ENCODE measurements around the gene SDCBP2. TPM values are rescaled to one million over a fixed set of nuclear protein-coding genes. Genes with fewer than 3 reads are reported as not detected.

The SDCBP2 gene
- total RNA-seq, 4 donors from 2014 or later = 18.0 to 37.6 (median 34.7) TPM

GRCh38 chr20:1287787-1288569, 41.0 kb downstream of the SDCBP2 start:
- 89 to 94% methylated on average over 9 to 11 of the region's 11 CpGs for WGBS, 2 donors
- no peaks in the 10 kb centered on the region for H3K4me1 ChIP-seq

GRCh38 chr20:1287306-1287705, 41.6 kb downstream of the SDCBP2 start:
- no peak overlapping the region for H3K4me3 ChIP-seq (replicated peaks in 1 of 3)
- WGBS, 2 donors = 94 to 95% methylated on average over 1 of the region's 1 CpG
- H3K4me1 ChIP-seq = no peaks in the 10 kb centered on the region
- DNase-seq = no peak
- intact Hi-C loops (cut with DNase I) = no loop called here
- no peak for TF ChIP-seq POLR2A (IDR thresholded peaks at IDR 0.05)
- no peak for TF ChIP-seq CTCF (IDR thresholded peaks at IDR 0.05)
- H3K9me3 ChIP-seq = no peaks in the 10 kb centered on the region
- H3K27ac ChIP-seq = no peak overlapping the region
- H3K36me3 ChIP-seq = no peaks in the 10 kb centered on the region
- H3K27me3 ChIP-seq = no peaks in the 10 kb centered on the region

More at GRCh38 chr20:1287787-1288569, 41.0 kb downstream of the SDCBP2 start:
- H3K36me3 ChIP-seq = no peaks in the 10 kb centered on the region
- TF ChIP-seq POLR2A (IDR thresholded peaks at IDR 0.05) (no peak), CTCF (IDR thresholded peaks at IDR 0.05) (no peak)
- no peak overlapping the region for H3K4me3 ChIP-seq (replicated peaks in 1 of 3)
- intact Hi-C loops (cut with DNase I) = no loop called here
- no peak for DNase-seq
- no peak overlapping the region for H3K27ac ChIP-seq
- H3K9me3 ChIP-seq = no peaks in the 10 kb centered on the region
- H3K27me3 ChIP-seq = no peaks in the 10 kb centered on the region

GRCh38 chr20:1286267-1287024, 42.5 kb downstream of the SDCBP2 start:
- WGBS, 2 donors = 85 to 89% methylated on average over 9 of the region's 9 CpGs
- Histone ChIP-seq H3K36me3 (no peaks in the 10 kb centered on the region), H3K4me1 (no peaks in the 10 kb centered on the region), H3K27ac (no peak overlapping the region), H3K4me3 (replicated peaks in 1 of 3) (no peak overlapping the region), H3K9me3 (no peaks in the 10 kb centered on the region), H3K27me3 (no peaks in the 10 kb centered on the region)
- no peak for DNase-seq
- intact Hi-C loops (cut with DNase I) = no loop called here
- no peak for TF ChIP-seq POLR2A (IDR thresholded peaks at IDR 0.05)

GRCh38 chr20:1283522-1284510, 45.1 kb downstream of the SDCBP2 start:
- H3K36me3 ChIP-seq = no peaks in the 10 kb centered on the region
- no peaks in the 10 kb centered on the region for H3K4me1 ChIP-seq
- H3K27me3 ChIP-seq = no peaks in the 10 kb centered on the region
- H3K27ac ChIP-seq = no peak overlapping the region
- intact Hi-C loops (cut with DNase I) = no loop called here
- no peaks in the 10 kb centered on the region for H3K9me3 ChIP-seq
- TF ChIP-seq CTCF (IDR thresholded peaks at IDR 0.05) = no peak
- TF ChIP-seq POLR2A (IDR thresholded peaks at IDR 0.05) = no peak
- no peak overlapping the region for H3K4me3 ChIP-seq (replicated peaks in 1 of 3)
- 90 to 91% methylated on average over 9 of the region's 9 CpGs for WGBS, 2 donors
- DNase-seq = no peak

GRCh38 chr20:1282966-1283365, 46.0 kb downstream of the SDCBP2 start:
- no peak for TF ChIP-seq CTCF (IDR thresholded peaks at IDR 0.05)
- no peak for TF ChIP-seq POLR2A (IDR thresholded peaks at IDR 0.05)
- Histone ChIP-seq H3K36me3 (no peaks in the 10 kb centered on the region), H3K27me3 (no peaks in the 10 kb centered on the region), H3K4me1 (no peaks in the 10 kb centered on the region), H3K27ac (no peak overlapping the region), H3K9me3 (no peaks in the 10 kb centered on the region), H3K4me3 (replicated peaks in 1 of 3) (no peak overlapping the region)
- no peak for DNase-seq
- intact Hi-C loops (cut with DNase I) = no loop called here
- WGBS, 2 donors = 66 to 77% methylated on average over 3 of the region's 3 CpGs
